Keratinocyte (primary cell): Measurements from ENCODE around the gene DYTN. TPM values are rescaled to one million over a fixed set of nuclear protein-coding genes. Genes with fewer than 3 reads are reported as not detected.
"Not testable (repeated sequence)": the region's sequence is repeated elsewhere in the genome, so short reads cannot be mapped to it uniquely, and the experiment has no call there.

Source experiments
- DNase-seq: peaks from one replicate; pipeline ENCODE4 v3.0.0-alpha.2; 2011; ENCODE audit warnings: low read depth, missing footprints, low spot score
- FAIRE-seq: peaks from 2 replicates; lab custom pipeline; 2011; peaks lifted over from hg19 to GRCh38; lab: Jason Lieb, UNC
- H2AFZ ChIP-seq: 2 replicates; pipeline ENCODE4 v1.6.0; 2012; ENCODE audit warnings: low read length, control low read depth, inconsistent platforms; ENCODE audit not compliant: control insufficient read depth
- H3K27ac ChIP-seq: 2 replicates; pipeline ENCODE4 v1.5.1; 2011; ENCODE audit warnings: low read length; ENCODE audit not compliant: control insufficient read depth, insufficient read depth
- H3K27me3 ChIP-seq: 3 replicates; pipeline ENCODE4 v1.6.0; 2011; ENCODE audit warnings: low read length; ENCODE audit not compliant: control insufficient read depth, insufficient read depth; ENCODE audit errors: extremely low read depth
- H3K36me3 ChIP-seq, 2 experiments: 2 replicates in 1 of 2; 3 replicates in 1 of 2; pipeline ENCODE4 v1.5.1; 2011; ENCODE audit warnings: low read length in 2 of 2, mild to moderate bottlenecking in 1 of 2; ENCODE audit not compliant: control insufficient read depth in 2 of 2, insufficient read depth in 2 of 2; ENCODE audit errors: extremely low read depth in 1 of 2
- H3K4me1 ChIP-seq: 3 replicates; pipeline ENCODE4 v1.5.1; 2011; ENCODE audit warnings: low read length; ENCODE audit not compliant: control insufficient read depth, insufficient read depth; ENCODE audit errors: extremely low read depth
- H3K4me2 ChIP-seq: 3 replicates; pipeline ENCODE4 v1.6.0; 2011; ENCODE audit warnings: low read depth, low read length; ENCODE audit not compliant: control insufficient read depth, insufficient read depth; ENCODE audit errors: extremely low read depth
- H3K4me3 ChIP-seq, 3 experiments: fragments of 200-600 bp in 1 of 3; sonication (generic) in 1 of 3; 2 replicates in 2 of 3; 3 replicates in 1 of 3; pipeline ENCODE4 v1.5.1; 2011 to 2016; ENCODE audit warnings: low read length in 3 of 3, mild to moderate bottlenecking in 3 of 3, control low read depth in 2 of 3, inconsistent platforms in 1 of 3, low read depth in 1 of 3, mixed read lengths in 1 of 3, mixed run types in 1 of 3, moderate library complexity in 1 of 3; ENCODE audit not compliant: control insufficient read depth in 2 of 3, insufficient read depth in 2 of 3; ENCODE audit errors: extremely low read depth in 1 of 3
- H3K79me2 ChIP-seq: 2 replicates; pipeline ENCODE4 v1.6.0; 2012; ENCODE audit warnings: low read length; ENCODE audit not compliant: control insufficient read depth, insufficient read depth
- H3K9ac ChIP-seq: 3 replicates; pipeline ENCODE4 v1.6.0; 2011; ENCODE audit warnings: low read length; ENCODE audit not compliant: control insufficient read depth, insufficient read depth; ENCODE audit errors: extremely low read depth
- H3K9me1 ChIP-seq: 3 replicates; pipeline ENCODE4 v1.6.0; 2011; ENCODE audit warnings: low read length; ENCODE audit not compliant: control insufficient read depth, insufficient read depth; ENCODE audit errors: extremely low read depth
- H3K9me3 ChIP-seq: 2 replicates; pipeline ENCODE4 v1.5.1; 2012; ENCODE audit warnings: low read depth, low read length; ENCODE audit not compliant: control insufficient read depth
- H4K20me1 ChIP-seq: 3 replicates; pipeline ENCODE4 v1.6.0; 2011; ENCODE audit warnings: low read length; ENCODE audit not compliant: control insufficient read depth, insufficient read depth; ENCODE audit errors: extremely low read depth
- CTCF ChIP-seq, 3 experiments: IDR thresholded peaks in 1 of 3; conservative IDR thresholded peaks in 1 of 3; optimal IDR thresholded peaks in 1 of 3; 2 replicates in 2 of 3; 3 replicates in 1 of 3; pipeline versions ENCODE3 to v1.5.1; 2011; ENCODE audit warnings: low read length in 3 of 3, mild to moderate bottlenecking in 3 of 3, moderate library complexity in 2 of 3, control low read depth in 1 of 3, inconsistent platforms in 1 of 3; ENCODE audit not compliant: insufficient read depth in 2 of 3; ENCODE audit errors: extremely low read depth in 1 of 3
- EZH2 ChIP-seq: IDR thresholded peaks from one replicate; pipeline ENCODE4 v1.6.1; 2012; ENCODE audit warnings: inconsistent platforms, mild to moderate bottlenecking, low read length, moderate library complexity
- dilution Hi-C: fragments of 300-500 bp; cut with MboI; formaldehyde crosslinking; loops from one replicate; pipeline ENCODE4 v1.7.0; 2020; ENCODE audit warnings: low sequenced_read_pairs; ENCODE audit not compliant: extremely low pct_ligation_motif_present
- polyA plus RNA-seq, 5 experiments: library from polyadenylated mRNA; depleted of rRNA in 3 of 5; stranded (reverse) in 3 of 5; stranded (forward) in 1 of 5; unstranded in 1 of 5; fragments of >200 nt; gene quantifications; 1 replicate in 1 of 5; 2 replicates in 3 of 5; 3 replicates in 1 of 5; pipeline versions ENCODE4 v1.2.1 to v1.2.3, GENCODE V29; 2011 to 2012; ENCODE audit warnings: missing spikeins in 2 of 5, low read depth in 1 of 5, low replicate concordance in 1 of 5

The DYTN gene
- polyA plus RNA-seq, 1 donor (not counting 4 experiments of a cell fraction or from before 2014, with no cell fraction given): not detected

DNA sequence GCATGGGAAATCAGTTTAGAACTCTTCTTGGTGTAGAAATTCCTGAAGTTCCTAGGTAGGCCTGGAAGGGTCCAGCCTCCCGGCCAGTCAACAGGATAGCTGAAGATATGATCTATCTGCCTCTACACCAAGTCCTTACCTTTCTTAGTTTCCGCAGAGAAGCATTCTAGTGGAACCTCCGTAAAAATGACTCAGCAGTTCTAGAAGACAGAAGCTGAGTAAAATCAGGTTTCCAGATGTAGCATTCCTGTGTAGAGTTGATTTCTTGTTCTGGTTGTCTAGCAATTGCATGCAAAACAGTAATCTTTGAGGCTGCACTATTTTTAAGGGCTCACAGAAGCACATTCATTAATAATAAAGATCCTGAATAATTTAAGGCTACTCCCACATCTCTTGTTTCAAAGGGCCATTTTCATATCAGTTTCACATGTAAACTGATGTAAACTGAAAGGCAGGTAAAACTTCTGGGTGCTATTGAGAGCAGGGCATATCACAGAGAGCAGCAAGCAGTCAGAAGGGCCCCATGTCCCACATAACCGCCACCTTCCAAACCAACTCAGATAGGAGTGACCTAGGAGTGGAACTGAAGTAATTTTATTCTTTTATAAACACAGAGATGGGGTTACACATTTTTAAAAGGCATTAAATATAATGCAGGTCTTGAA, 3.2 kb upstream of the DYTN start:
- dilution Hi-C loops: no loop called here
- no peaks in the 10 kb centered on the region for H3K9me1 ChIP-seq
- FAIRE-seq (no peak), DNase-seq (no peak)
- H3K4me2 ChIP-seq: no peak overlapping the region
- no peaks in the 10 kb centered on the region for H3K9me3 ChIP-seq
- no peak overlapping the region for H3K27ac ChIP-seq
- no peaks in the 10 kb centered on the region for H3K79me2 ChIP-seq
- no peaks in the 10 kb centered on the region for H4K20me1 ChIP-seq
- no peak overlapping the region for H2AFZ ChIP-seq
- TF ChIP-seq EZH2: no peak
- TF ChIP-seq CTCF (optimal IDR thresholded peaks at IDR 0.05 in 1 of 3, IDR thresholded peaks at IDR 0.05 in 1 of 3, conservative IDR thresholded peaks at IDR 0.05 in 1 of 3; ENCODE audit: extremely low read depth in 1 of 3, insufficient read depth in 2 of 3, low read length in 3 of 3): no peak
- H3K4me1 ChIP-seq: no peaks in the 10 kb centered on the region
- no peak overlapping the region for H3K9ac ChIP-seq
- no peaks in the 10 kb centered on the region for H3K36me3 ChIP-seq
- H3K4me3 ChIP-seq: no peak overlapping the region
- no peaks in the 10 kb centered on the region for H3K27me3 ChIP-seq

DNA sequence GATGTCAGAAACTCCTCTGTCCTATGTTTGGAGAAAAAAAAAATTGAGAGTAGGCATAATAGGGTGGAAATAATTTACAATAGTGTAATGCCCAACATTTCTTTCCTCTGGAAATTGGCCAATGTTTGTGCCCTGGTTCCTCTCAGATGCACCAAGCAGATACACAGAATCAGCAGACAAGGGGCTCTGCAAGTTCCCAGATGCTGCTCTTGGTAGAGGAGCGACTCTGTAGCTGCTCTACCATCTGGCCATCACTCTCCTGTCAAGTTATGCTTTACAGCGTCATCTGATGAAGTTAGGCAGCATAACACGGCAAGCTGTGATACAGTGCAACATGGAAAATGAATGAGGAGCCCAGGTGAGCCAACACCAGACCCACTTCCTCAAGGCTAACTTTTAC, 1.6 kb downstream of the DYTN start:
- no peak for FAIRE-seq
- no peak overlapping the region for H3K9ac ChIP-seq
- no peaks in the 10 kb centered on the region for H3K27me3 ChIP-seq

GRCh38 chr2:206715183-206715582, 3.0 kb downstream of the DYTN start:
- H3K9ac ChIP-seq, H4K20me1 ChIP-seq, H3K4me3 ChIP-seq, H3K9me3 ChIP-seq, H3K9me1 ChIP-seq, H3K4me1 ChIP-seq, H3K27me3 ChIP-seq, H3K79me2 ChIP-seq, DNase-seq, H3K4me2 ChIP-seq, FAIRE-seq, H3K36me3 ChIP-seq, H2AFZ ChIP-seq, dilution Hi-C loops, H3K27ac ChIP-seq: not testable (repeated sequence)

More for the DNA sequence above, 1.6 kb downstream of the DYTN start:
- Histone ChIP-seq H3K9me1 (no peaks in the 10 kb centered on the region), H3K9me3 (no peaks in the 10 kb centered on the region), H2AFZ (no peak overlapping the region), H3K4me1 (no peaks in the 10 kb centered on the region), H3K4me3 (no peak overlapping the region), H3K36me3 (no peaks in the 10 kb centered on the region), H3K4me2 (no peak overlapping the region), H3K27ac (no peak overlapping the region), H4K20me1 (no peaks in the 10 kb centered on the region), H3K79me2 (no peaks in the 10 kb centered on the region)
- dilution Hi-C loops: no loop called here
- DNase-seq: no peak
- TF ChIP-seq EZH2 (no peak), CTCF (optimal IDR thresholded peaks at IDR 0.05 in 1 of 3, IDR thresholded peaks at IDR 0.05 in 1 of 3, conservative IDR thresholded peaks at IDR 0.05 in 1 of 3; ENCODE audit: extremely low read depth in 1 of 3, insufficient read depth in 2 of 3, low read length in 3 of 3) (no peak)
